Smooth muscle cell (in vitro differentiated cells): Measurements from ENCODE around the gene STING1. TPM values are rescaled to one million over a fixed set of nuclear protein-coding genes. Genes with fewer than 3 reads are reported as not detected.
"Not testable (repeated sequence)": the region's sequence is repeated elsewhere in the genome, so short reads cannot be mapped to it uniquely, and the experiment has no call there.

Experiments
- DNase-seq: peaks from one replicate; lab custom pipeline; 2025; ENCODE audit not compliant: unreplicated experiment; lab: John Stamatoyannopoulos, UW
- H2AFZ ChIP-seq: fragments of 200-600 bp; sonication (generic); 2 replicates; pipeline ENCODE4 v1.6.0; 2016; ENCODE audit warnings: antibody characterized with exemption, low read depth, mild to moderate bottlenecking
- H3F3A ChIP-seq: fragments of 200-600 bp; sonication (generic); 2 replicates; pipeline ENCODE4 v1.6.0; 2017; ENCODE audit warnings: antibody characterized with exemption, low read depth
- H3K27ac ChIP-seq: fragments of 200-600 bp; sonication (generic); 2 replicates; pipeline ENCODE4 v1.5.1; 2016; ENCODE audit warnings: low read depth, mild to moderate bottlenecking
- H3K27me3 ChIP-seq: fragments of 200-600 bp; sonication (generic); 2 replicates; pipeline ENCODE4 v1.6.1; 2016; ENCODE audit warnings: low read depth, mild to moderate bottlenecking
- H3K36me3 ChIP-seq: fragments of 200-600 bp; sonication (generic); 2 replicates; pipeline ENCODE4 v1.5.1; 2016; ENCODE audit warnings: low read depth
- H3K4me1 ChIP-seq: fragments of 200-600 bp; sonication (generic); 2 replicates; pipeline ENCODE4 v1.5.1; 2016; ENCODE audit warnings: low read depth
- H3K4me2 ChIP-seq: fragments of 200-600 bp; sonication (generic); 2 replicates; pipeline ENCODE4 v1.6.0; 2016; ENCODE audit warnings: mild to moderate bottlenecking
- H3K4me3 ChIP-seq: fragments of 200-600 bp; sonication (generic); 2 replicates; pipeline ENCODE4 v1.5.1; 2016; ENCODE audit warnings: mild to moderate bottlenecking
- H3K79me2 ChIP-seq: fragments of 200-600 bp; sonication (generic); 2 replicates; pipeline ENCODE4 v1.6.0; 2016; ENCODE audit warnings: low read depth, mild to moderate bottlenecking
- H3K9ac ChIP-seq: fragments of 200-600 bp; sonication (generic); 2 replicates; pipeline ENCODE4 v1.6.0; 2016; ENCODE audit warnings: low read depth
- H3K9me3 ChIP-seq: fragments of 200-600 bp; sonication (generic); replicated peaks from 2 replicates; pipeline ENCODE4 v1.5.1; 2016; ENCODE audit warnings: low read depth
- H4K20me1 ChIP-seq: fragments of 200-600 bp; sonication (generic); 2 replicates; pipeline ENCODE4 v1.6.0; 2016; ENCODE audit warnings: low read depth
- WGBS: methylation state at CpG from one replicate; pipeline ENCODE4 v1.1.7; 2016; ENCODE audit warnings: low lambda C conversion rate; 5-methylcytosine and 5-hydroxymethylcytosine counted together
- polyA plus RNA-seq: library from polyadenylated mRNA; unstranded; fragments of >200 nt; fragmentation: Nextera tagmentation; extraction: Ambion mirVana; gene quantifications from 2 replicates; pipeline ENCODE4 v1.2.1, GENCODE V29; 2016
- total RNA-seq: library from RNA; depleted of rRNA; stranded (reverse); fragments of >200 nt; gene quantifications from 2 replicates; pipeline ENCODE4 v1.2.3, GENCODE V29; 2014
- TF ChIP-seq, protein P1 (sequence below): fragments of 200-600 bp; sonication (generic); IDR thresholded peaks from 2 replicates; pipeline ENCODE4 v1.5.1; 2017; ENCODE audit warnings: borderline replicate concordance, mild to moderate bottlenecking, antibody characterized with exemption; ENCODE audit not compliant: insufficient read depth, poor library complexity, severe bottlenecking

STING1 gene
- total and polyA plus RNA-seq, 2 experiments from 2014 or later = 5.8 to 9.6 TPM

DNA sequence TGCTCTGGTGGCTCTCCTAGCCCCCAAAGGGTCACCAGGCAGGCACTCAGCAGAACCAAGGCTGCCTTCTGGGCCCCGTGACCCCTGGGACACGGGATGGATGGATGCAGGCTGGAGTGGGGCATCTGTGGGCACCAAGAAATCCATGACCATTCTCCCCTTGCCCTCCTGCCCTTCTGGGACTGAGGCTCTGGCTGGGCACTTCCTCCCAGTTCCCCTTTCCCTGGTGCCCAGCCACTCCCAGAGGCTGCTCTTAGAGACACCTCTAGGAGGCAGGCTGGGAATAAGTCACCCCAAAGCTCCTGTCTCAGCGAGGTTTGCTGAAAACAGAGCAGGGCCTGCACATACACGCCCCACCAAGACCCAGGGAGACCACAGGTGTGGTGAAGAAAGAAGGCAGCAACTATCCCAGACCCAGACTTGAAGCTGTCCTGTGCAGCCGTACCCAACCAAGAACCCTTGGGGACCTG, 943 bp downstream of the STING1 start:
- Histone ChIP-seq H2AFZ (peak overlapping the region; percentile 38), H3K4me2 (peak overlapping the region; percentile 65), H4K20me1 (no peaks in the 10 kb centered on the region), H3F3A (no peaks in the 10 kb centered on the region), H3K9me3 (no peaks in the 10 kb centered on the region), H3K9ac (peak overlapping the region; percentile 40), H3K27ac (peak overlapping the region; percentile 68), H3K79me2 (no peaks in the 10 kb centered on the region), H3K27me3 (no peaks in the 10 kb centered on the region), H3K4me1 (no peaks in the 10 kb centered on the region), H3K4me3 (peak overlapping the region; percentile 19), H3K36me3 (no peaks in the 10 kb centered on the region)
- TF ChIP-seq, protein P1, sequence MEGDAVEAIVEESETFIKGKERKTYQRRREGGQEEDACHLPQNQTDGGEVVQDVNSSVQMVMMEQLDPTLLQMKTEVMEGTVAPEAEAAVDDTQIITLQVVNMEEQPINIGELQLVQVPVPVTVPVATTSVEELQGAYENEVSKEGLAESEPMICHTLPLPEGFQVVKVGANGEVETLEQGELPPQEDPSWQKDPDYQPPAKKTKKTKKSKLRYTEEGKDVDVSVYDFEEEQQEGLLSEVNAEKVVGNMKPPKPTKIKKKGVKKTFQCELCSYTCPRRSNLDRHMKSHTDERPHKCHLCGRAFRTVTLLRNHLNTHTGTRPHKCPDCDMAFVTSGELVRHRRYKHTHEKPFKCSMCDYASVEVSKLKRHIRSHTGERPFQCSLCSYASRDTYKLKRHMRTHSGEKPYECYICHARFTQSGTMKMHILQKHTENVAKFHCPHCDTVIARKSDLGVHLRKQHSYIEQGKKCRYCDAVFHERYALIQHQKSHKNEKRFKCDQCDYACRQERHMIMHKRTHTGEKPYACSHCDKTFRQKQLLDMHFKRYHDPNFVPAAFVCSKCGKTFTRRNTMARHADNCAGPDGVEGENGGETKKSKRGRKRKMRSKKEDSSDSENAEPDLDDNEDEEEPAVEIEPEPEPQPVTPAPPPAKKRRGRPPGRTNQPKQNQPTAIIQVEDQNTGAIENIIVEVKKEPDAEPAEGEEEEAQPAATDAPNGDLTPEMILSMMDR = no peak
- 90% methylated on average over 5 of the region's 5 CpGs for WGBS
- no peak for DNase-seq

DNA sequence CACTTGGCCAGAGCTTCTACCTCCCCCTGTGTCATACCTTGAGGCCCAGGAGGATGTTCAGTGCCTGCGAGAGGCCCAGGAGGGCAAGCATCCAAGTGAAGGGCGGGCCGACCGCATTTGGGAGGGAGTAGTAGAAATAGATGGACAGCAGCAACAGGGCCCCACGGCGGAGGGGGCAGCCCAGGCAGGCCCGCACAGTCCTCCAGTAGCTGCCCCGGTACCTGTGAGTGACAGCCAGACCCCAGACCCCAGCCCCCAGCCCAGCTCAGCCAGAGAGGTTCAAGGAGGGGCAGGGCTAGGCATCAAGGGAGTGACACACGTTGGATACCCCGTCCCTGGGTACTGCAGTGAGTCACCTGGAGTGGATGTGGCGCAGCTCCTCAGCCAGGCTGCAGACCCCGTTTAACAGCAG, 1.4 kb downstream of the STING1 start:
- no peaks in the 10 kb centered on the region for H3K9me3 ChIP-seq
- no peak overlapping the region for H3K27ac ChIP-seq
- H3K4me2 ChIP-seq = no peak overlapping the region
- H3K36me3 ChIP-seq = no peaks in the 10 kb centered on the region
- H3K4me1 ChIP-seq = no peaks in the 10 kb centered on the region
- DNase-seq = no peak
- no peaks in the 10 kb centered on the region for H3F3A ChIP-seq
- H4K20me1 ChIP-seq = no peaks in the 10 kb centered on the region
- no peaks in the 10 kb centered on the region for H3K79me2 ChIP-seq
- H3K4me3 ChIP-seq = no peak overlapping the region
- no peak overlapping the region for H3K9ac ChIP-seq
- H3K27me3 ChIP-seq = no peaks in the 10 kb centered on the region
- TF ChIP-seq, protein P1 = no peak
- H2AFZ ChIP-seq = no peak overlapping the region
- WGBS = 98% methylated on average over 9 of the region's 12 CpGs

DNA sequence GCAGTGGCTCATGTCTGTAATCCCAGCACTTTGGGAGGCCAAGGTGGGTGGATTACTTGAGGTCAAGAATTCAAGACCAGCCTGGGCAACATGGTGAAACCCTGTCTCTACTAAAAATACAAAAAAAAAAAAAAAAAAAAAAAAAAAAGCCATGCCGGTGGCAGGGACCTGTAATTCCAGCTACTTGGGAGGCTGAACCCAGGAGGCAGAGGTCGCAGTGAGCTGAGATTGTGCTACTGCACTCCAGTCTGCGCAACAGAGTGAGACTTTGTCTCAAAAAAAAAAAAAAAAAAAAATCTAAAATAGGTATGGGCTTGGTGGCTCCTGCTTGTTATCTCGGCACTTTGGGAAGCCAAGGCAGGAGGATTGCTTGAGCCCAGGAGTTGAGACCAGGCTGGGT, 2.8 kb downstream of the STING1 start:
- not testable (repeated sequence) for H2AFZ ChIP-seq, DNase-seq, H3K27ac ChIP-seq, H3K4me3 ChIP-seq, H3K4me2 ChIP-seq, H3K79me2 ChIP-seq, H3K9me3 ChIP-seq, H3F3A ChIP-seq, H3K9ac ChIP-seq, H3K36me3 ChIP-seq, H3K4me1 ChIP-seq, H4K20me1 ChIP-seq, H3K27me3 ChIP-seq
- WGBS = 99% methylated on average over 4 of the region's 4 CpGs

DNA sequence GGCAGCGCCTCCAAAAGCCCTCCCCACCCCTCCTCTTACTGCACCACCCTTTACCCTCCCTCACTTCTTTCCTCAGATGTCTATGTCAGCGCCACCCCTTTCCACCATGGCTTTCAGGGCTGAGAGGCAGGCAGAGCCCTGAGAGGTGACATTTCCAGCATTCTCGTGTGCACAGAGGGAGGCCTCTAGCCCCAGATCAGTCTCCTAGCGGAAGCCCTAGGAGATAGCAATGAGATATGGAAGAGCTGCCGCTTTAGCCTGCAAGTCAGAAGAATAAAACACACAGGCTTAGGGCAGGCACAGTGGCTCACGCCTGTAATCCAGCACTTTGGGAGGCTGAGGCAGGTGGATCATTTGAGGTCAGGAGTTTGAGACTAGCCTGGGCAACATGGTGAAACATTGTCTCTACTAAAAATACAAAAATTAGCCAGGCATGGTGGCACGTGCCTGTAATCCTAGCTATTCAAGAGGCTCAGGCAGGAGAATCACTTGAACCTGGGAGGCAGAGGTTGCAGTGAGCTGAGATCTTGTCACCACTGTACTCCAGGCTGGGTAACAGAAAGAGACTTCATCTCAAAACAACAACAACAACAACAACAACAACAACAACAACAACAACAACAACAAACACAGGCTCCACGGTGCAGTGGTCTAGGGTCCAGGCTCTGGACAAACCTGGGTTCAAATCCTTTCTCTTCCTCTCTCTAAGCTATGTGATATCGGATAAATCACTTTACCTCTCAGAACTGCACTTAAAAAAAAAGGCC, 3.7 kb downstream of the STING1 start:
- H4K20me1 ChIP-seq, H3K9ac ChIP-seq, H3K79me2 ChIP-seq, H3K4me3 ChIP-seq, H3K27ac ChIP-seq, H3K36me3 ChIP-seq, DNase-seq, H3F3A ChIP-seq, H3K4me1 ChIP-seq, H3K27me3 ChIP-seq, H3K9me3 ChIP-seq, H2AFZ ChIP-seq, H3K4me2 ChIP-seq: not testable (repeated sequence)
- WGBS = 73% methylated on average over 9 of the region's 9 CpGs
